Measurements from ENCODE around the gene EPB41.

DNA sequence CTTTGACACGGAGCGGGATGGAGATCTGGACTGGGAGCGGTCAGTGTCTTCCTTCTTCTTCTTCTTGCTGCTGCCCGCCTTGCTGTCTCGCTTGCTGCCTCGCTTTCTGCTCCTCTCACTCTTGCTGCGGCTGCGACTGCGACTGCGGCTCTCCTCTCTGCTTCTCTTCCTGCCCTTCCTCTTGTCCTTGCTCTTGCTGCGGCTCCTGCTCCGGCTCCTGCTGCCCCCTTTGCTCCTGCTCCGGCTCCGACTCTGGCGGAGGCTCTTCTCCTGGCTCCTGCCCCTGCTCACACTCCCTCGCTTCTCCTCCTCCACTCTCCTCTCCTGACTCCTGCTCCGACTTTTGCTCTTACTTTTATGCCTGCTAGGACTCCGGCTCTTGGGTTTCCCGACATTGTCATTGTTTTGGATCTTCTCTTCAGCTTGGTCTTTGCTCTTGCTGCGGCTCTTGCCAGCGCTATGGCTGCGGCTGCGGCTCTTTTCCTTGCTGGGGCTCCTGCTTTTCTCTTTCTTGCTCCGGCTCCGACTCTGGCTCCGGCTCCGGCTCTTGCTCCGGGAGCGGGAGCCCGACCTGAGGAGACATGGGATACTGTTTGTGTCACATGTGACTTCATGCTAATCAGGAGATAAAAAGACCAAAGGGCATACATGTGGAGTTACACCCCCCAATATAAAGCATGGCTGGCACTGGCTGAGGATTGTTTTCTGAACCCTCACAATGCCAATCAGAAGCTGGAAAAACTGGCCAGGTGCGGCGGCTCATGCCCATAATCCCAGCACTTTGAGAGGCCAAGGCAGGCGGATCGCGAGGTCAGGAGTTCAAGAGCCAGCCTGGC, 234.5 kb downstream of the EPB41 start:
- TF ChIP-seq RFX5 (IDR thresholded peaks at IDR 0.05; ENCODE audit: borderline replicate concordance, low read depth, low read length) (no peak), ZNF274 (IDR thresholded peaks at IDR 0.05; ENCODE audit: borderline replicate concordance, extremely low read depth, low read length) (no peak), POU5F1 (IDR thresholded peaks at IDR 0.05; ENCODE audit: low read depth, low read length) (no peak), RBBP5 (IDR thresholded peaks at IDR 0.05; ENCODE audit: borderline replicate concordance, low read depth, low read length) (no peak), GTF2F1 (IDR thresholded peaks at IDR 0.05; ENCODE audit: borderline replicate concordance, low read depth, low read length) (no peak), RNF2 (IDR thresholded peaks at IDR 0.05; ENCODE audit: borderline replicate concordance, low read depth, low read length, missing control alignments, poor library complexity, severe bottlenecking) (no peak), SRF (IDR thresholded peaks at IDR 0.05; ENCODE audit: low read depth, low read length) (no peak), EGR1 (IDR thresholded peaks at IDR 0.05; ENCODE audit: borderline replicate concordance, low read depth, low read length) (no peak), SIN3A (conservative IDR thresholded peaks at IDR 0.05 in 1 of 2, IDR thresholded peaks at IDR 0.05 in 1 of 2; ENCODE audit: low read depth in 1 of 2, low read length in 2 of 2) (no peak), TAF7 (optimal IDR thresholded peaks at IDR 0.05; ENCODE audit: borderline replicate concordance, low read depth, low read length) (no peak)
- TF ChIP-seq, protein P1, sequence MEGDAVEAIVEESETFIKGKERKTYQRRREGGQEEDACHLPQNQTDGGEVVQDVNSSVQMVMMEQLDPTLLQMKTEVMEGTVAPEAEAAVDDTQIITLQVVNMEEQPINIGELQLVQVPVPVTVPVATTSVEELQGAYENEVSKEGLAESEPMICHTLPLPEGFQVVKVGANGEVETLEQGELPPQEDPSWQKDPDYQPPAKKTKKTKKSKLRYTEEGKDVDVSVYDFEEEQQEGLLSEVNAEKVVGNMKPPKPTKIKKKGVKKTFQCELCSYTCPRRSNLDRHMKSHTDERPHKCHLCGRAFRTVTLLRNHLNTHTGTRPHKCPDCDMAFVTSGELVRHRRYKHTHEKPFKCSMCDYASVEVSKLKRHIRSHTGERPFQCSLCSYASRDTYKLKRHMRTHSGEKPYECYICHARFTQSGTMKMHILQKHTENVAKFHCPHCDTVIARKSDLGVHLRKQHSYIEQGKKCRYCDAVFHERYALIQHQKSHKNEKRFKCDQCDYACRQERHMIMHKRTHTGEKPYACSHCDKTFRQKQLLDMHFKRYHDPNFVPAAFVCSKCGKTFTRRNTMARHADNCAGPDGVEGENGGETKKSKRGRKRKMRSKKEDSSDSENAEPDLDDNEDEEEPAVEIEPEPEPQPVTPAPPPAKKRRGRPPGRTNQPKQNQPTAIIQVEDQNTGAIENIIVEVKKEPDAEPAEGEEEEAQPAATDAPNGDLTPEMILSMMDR (IDR thresholded peaks at IDR 0.05; ENCODE audit: control extremely low read depth in 1 of 3, insufficient read depth in 1 of 3, low read depth in 1 of 3, low read length in 3 of 3) = no peak
- TF ChIP-seq, protein P2, sequence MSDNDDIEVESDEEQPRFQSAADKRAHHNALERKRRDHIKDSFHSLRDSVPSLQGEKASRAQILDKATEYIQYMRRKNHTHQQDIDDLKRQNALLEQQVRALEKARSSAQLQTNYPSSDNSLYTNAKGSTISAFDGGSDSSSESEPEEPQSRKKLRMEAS (IDR thresholded peaks at IDR 0.05) = no peak
- TF ChIP-seq, protein P3, sequence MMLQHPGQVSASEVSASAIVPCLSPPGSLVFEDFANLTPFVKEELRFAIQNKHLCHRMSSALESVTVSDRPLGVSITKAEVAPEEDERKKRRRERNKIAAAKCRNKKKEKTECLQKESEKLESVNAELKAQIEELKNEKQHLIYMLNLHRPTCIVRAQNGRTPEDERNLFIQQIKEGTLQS (IDR thresholded peaks at IDR 0.05; ENCODE audit: insufficient read depth, low read depth, low read length) = no peak
